B cell (primary cell): ENCODE data around the gene GATA5. TPM values are rescaled to one million over a fixed set of nuclear protein-coding genes. Genes with fewer than 3 reads are reported as not detected.

Experiments
- ATAC-seq: fragments of 200-7000 bp; cut with Tn5 transposase; one replicate; pipeline ENCODE4 v1.10.0; 2021; ENCODE audit warnings: low read depth, mild to moderate bottlenecking, moderate number of reproducible peaks, moderate library complexity
- CTCF ChIA-PET: fragments of 350-600 bp; sonication (Branson Sonifier 250); formaldehyde crosslinking; loops from one replicate; lab custom pipeline; 2021; ENCODE audit warnings: antibody characterized with exemption, inconsistent platforms; lab: Charles Lee
- POLR2A ChIA-PET: fragments of 350-600 bp; sonication (Branson Sonifier 250); formaldehyde crosslinking; loops from one replicate; lab custom pipeline; 2021; ENCODE audit warnings: antibody characterized with exemption; lab: Charles Lee
- DNase-seq: peaks from one replicate; pipeline ENCODE4 v3.0.0; 2013
- H2AFZ ChIP-seq: 2 replicates; pipeline ENCODE4 v1.6.1; 2012; ENCODE audit warnings: mild to moderate bottlenecking, low read depth, low read length; ENCODE audit not compliant: insufficient read depth, poor library complexity, severe bottlenecking
- H3K27ac ChIP-seq, 2 donors: 1 replicate in 1 of 2; 2 replicates in 1 of 2; pipeline ENCODE4 v1.5.1; 2012 to 2013; ENCODE audit warnings: low read length in 2 of 2, mild to moderate bottlenecking in 2 of 2, moderate library complexity in 1 of 2
- H3K27me3 ChIP-seq, 4 experiments: fragments of 200-600 bp in 1 of 4; sonication (generic) in 1 of 4; replicated peaks in 1 of 4; 1 replicate in 2 of 4; 2 replicates in 2 of 4; pipeline versions ENCODE4 v1.6.1 to v1.7.0; 2013 to 2016; ENCODE audit warnings: low read length in 3 of 4, mild to moderate bottlenecking in 2 of 4, mixed read lengths in 1 of 4, moderate library complexity in 1 of 4; ENCODE audit not compliant: insufficient read depth in 4 of 4, control insufficient read depth in 3 of 4; ENCODE audit errors: control extremely low read depth in 1 of 4
- H3K36me3 ChIP-seq, 2 experiments: replicated peaks in 1 of 2; 1 replicate in 1 of 2; 2 replicates in 1 of 2; pipeline versions ENCODE4 v1.6.1 to v1.7.1; 2013; ENCODE audit warnings: low read length in 1 of 2; ENCODE audit not compliant: insufficient read depth in 2 of 2, control insufficient read depth in 1 of 2; ENCODE audit errors: control extremely low read depth in 1 of 2, extremely low read depth in 1 of 2
- H3K4me1 ChIP-seq, 2 donors: fragments of 200-600 bp in 1 of 2; sonication (generic) in 1 of 2; 1 replicate in 1 of 2; 2 replicates in 1 of 2; pipeline versions ENCODE4 v1.5.1 to v1.6.1; 2013 to 2017; ENCODE audit warnings: low read length in 2 of 2; ENCODE audit not compliant: control insufficient read depth in 2 of 2, insufficient read depth in 2 of 2
- H3K4me2 ChIP-seq: replicated peaks from 2 replicates; pipeline ENCODE3; 2012; ENCODE audit warnings: mild to moderate bottlenecking, low read depth, low read length; ENCODE audit not compliant: poor library complexity, severe bottlenecking
- H3K4me3 ChIP-seq, 5 experiments: fragments of 200-600 bp in 1 of 5; sonication (generic) in 1 of 5; 1 replicate in 3 of 5; 2 replicates in 2 of 5; pipeline versions ENCODE4 v1.5.1 to v1.7.0; 2011 to 2016; ENCODE audit warnings: low read length in 4 of 5, mild to moderate bottlenecking in 4 of 5, low read depth in 2 of 5, control low read depth in 1 of 5, moderate library complexity in 1 of 5; ENCODE audit not compliant: insufficient read depth in 1 of 5; ENCODE audit errors: control extremely low read depth in 1 of 5, extremely low read depth in 1 of 5
- H3K79me2 ChIP-seq: fragments of 200-600 bp; sonication (generic); one replicate; pipeline ENCODE4 v1.6.0; 2016; ENCODE audit warnings: low read length; ENCODE audit not compliant: control insufficient read depth, insufficient read depth
- H3K9ac ChIP-seq: fragments of 200-600 bp; sonication (generic); 2 replicates; pipeline ENCODE4 v1.6.1; 2017; ENCODE audit warnings: mild to moderate bottlenecking, low read length, moderate library complexity
- H3K9me3 ChIP-seq, 3 donors: one replicate each; pipeline versions ENCODE4 v1.6.1 to v1.7.1; 2013; ENCODE audit warnings: low read length in 2 of 3; ENCODE audit not compliant: control insufficient read depth in 2 of 3, insufficient read depth in 1 of 3; ENCODE audit errors: control extremely low read depth in 1 of 3
- H4K20me1 ChIP-seq: 2 replicates; pipeline ENCODE4 v1.6.0; 2012; ENCODE audit warnings: mild to moderate bottlenecking, low read length; ENCODE audit not compliant: insufficient read depth, control insufficient read depth, poor library complexity, severe bottlenecking
- H3K27ac Mint-ChIP-seq: one replicate; pipeline ENCODE4 v1.8.0; 2021; ENCODE audit warnings: mixed read lengths
- H3K27me3 Mint-ChIP-seq: one replicate; pipeline ENCODE4 v1.8.0; 2021; ENCODE audit warnings: mixed read lengths
- H3K4me1 Mint-ChIP-seq: one replicate; pipeline ENCODE4 v1.8.0; 2021; ENCODE audit warnings: mixed read lengths
- H3K4me3 Mint-ChIP-seq: one replicate; pipeline ENCODE4 v1.8.0; 2021; ENCODE audit warnings: mixed read lengths
- H3K9me3 Mint-ChIP-seq: one replicate; pipeline ENCODE4 v1.8.0; 2022; ENCODE audit warnings: mixed read lengths; ENCODE audit not compliant: insufficient read depth
- EZH2 ChIP-seq: IDR thresholded peaks from 2 replicates; pipeline ENCODE4 v1.6.1; 2012; ENCODE audit warnings: borderline replicate concordance, low read depth, mild to moderate bottlenecking, moderate library complexity, low read length; ENCODE audit not compliant: insufficient read depth, poor library complexity, severe bottlenecking
- WGBS: methylation state at CpG from one replicate; pipeline ENCODE4 v1.1.5; 2013; ENCODE audit warnings: missing lambda C conversion rate; ENCODE audit not compliant: insufficient coverage; 5-methylcytosine and 5-hydroxymethylcytosine counted together
- intact Hi-C: fragments of 100-400 bp; cut with micrococcal nuclease; formaldehyde crosslinking; loops from one replicate; pipeline ENCODE4 v1.10.0; 2022
- polyA plus RNA-seq: library from polyadenylated mRNA; depleted of rRNA; stranded (reverse); fragments of >200 nt; gene quantifications from 2 replicates; pipeline ENCODE4 v1.2.3, GENCODE V29; 2012
- total RNA-seq, 2 donors: library from RNA; stranded (reverse); fragments of 120-200 nt in 1 of 2; gene quantifications; 1 replicate in 1 of 2; 2 replicates in 1 of 2; pipeline versions ENCODE4 v1.2.3 to v1.2.4, GENCODE V29; 2013 to 2022
- TF ChIP-seq, protein P1 (sequence below): fragments of 200-600 bp; IDR thresholded peaks from one replicate; pipeline ENCODE4 v1.8.0; 2022; ENCODE audit warnings: antibody characterized with exemption, mild to moderate bottlenecking

The GATA5 gene
- total and polyA plus RNA-seq, 2 donors (not counting 1 experiment from before 2014, with no cell fraction given): not detected

DNA sequence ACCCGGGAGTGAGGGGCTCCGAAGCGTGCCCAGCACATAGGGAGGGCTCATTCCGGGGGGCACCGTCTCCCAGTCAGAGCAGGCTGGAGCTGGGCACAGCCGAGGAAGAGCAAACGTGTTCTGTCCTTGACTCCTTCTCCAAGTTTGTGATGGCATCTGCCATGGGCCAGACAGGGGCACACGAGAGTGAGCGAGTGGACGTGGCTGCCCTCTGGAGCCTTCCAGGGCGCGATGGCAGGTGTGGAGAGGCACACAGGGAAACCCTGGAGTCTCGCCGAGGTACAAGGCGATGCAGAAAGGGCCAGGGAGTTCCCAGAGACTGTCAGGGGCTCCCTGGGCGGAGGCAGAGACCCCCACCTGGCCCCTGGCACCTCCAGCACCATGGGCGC, 9.9 kb upstream of the GATA5 start:
- Histone ChIP-seq H4K20me1 (no peaks in the 10 kb centered on the region), H3K27ac (no peak overlapping the region), H3K4me2 (no peak overlapping the region), H3K79me2 (no peaks in the 10 kb centered on the region), H3K9ac (no peak overlapping the region), H3K36me3 (no peaks in the 10 kb centered on the region), H2AFZ (no peak overlapping the region), H3K27me3 (peaks cover 0 to 76% (median 26%) of the 10 kb centered on the region in 4 experiments), H3K4me3 (no peak overlapping the region), H3K9me3 (peaks cover 0 to 6% (median 0%) of the 10 kb centered on the region in 3 donors), H3K4me1 (peaks cover 12 to 14% of the 10 kb centered on the region in 2 donors)
- no peaks in the 10 kb centered on the region for H3K9me3 Mint-ChIP-seq
- no peak for ATAC-seq
- peaks cover 12% of the 10 kb centered on the region for H3K4me1 Mint-ChIP-seq
- ChIA-PET POLR2A (no interaction called here), CTCF (no interaction called here)
- no peak overlapping the region for H3K4me3 Mint-ChIP-seq
- peaks cover 44% of the 10 kb centered on the region for H3K27me3 Mint-ChIP-seq
- intact Hi-C loops: no loop called here
- whole genome bisulfite sequencing: 70% methylated on average over 17 of the region's 17 CpGs
- TF ChIP-seq, protein P1, sequence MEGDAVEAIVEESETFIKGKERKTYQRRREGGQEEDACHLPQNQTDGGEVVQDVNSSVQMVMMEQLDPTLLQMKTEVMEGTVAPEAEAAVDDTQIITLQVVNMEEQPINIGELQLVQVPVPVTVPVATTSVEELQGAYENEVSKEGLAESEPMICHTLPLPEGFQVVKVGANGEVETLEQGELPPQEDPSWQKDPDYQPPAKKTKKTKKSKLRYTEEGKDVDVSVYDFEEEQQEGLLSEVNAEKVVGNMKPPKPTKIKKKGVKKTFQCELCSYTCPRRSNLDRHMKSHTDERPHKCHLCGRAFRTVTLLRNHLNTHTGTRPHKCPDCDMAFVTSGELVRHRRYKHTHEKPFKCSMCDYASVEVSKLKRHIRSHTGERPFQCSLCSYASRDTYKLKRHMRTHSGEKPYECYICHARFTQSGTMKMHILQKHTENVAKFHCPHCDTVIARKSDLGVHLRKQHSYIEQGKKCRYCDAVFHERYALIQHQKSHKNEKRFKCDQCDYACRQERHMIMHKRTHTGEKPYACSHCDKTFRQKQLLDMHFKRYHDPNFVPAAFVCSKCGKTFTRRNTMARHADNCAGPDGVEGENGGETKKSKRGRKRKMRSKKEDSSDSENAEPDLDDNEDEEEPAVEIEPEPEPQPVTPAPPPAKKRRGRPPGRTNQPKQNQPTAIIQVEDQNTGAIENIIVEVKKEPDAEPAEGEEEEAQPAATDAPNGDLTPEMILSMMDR: no peak
- TF ChIP-seq EZH2: no peak
- no peak for DNase-seq
- H3K27ac Mint-ChIP-seq: no peak overlapping the region

DNA sequence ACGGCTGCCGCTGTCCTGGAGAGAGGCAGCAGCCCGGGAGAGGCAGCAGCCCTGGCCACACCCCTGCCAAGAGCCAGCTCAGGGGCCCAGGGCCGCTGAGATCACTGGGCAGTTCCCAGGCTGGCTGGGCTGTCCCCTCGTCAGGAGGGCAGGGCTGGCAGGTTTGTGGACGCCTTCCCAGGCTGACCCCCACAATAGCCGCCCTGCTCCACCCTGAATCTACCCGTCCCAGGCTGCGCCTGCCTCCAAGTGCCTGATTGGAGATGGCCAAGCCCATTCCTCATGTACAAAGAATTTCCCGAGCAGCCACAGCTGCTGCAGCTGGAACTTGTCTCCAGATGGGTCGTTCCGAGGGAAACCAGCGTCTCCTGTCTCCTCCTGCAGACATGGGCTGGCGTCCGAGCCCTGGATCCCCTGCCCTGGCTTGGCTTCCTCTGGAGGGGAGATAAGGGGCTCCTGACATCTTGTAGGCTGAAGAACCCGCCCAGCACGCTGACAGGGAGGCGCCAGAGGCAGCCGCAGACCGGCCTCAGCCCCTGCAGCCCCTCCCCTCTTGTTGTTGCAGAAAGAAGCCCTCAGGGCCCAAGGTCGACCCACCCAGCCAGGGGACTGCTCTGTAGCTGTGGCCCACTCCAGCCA, 9.4 kb upstream of the GATA5 start:
- Histone ChIP-seq H3K9ac (no peak overlapping the region), H3K27ac (no peak overlapping the region), H3K4me3 (no peak overlapping the region), H3K36me3 (no peaks in the 10 kb centered on the region), H3K4me1 (peaks cover 17 to 20% of the 10 kb centered on the region in 2 donors), H3K9me3 (peaks cover 0 to 6% (median 0%) of the 10 kb centered on the region in 3 donors), H3K4me2 (no peak overlapping the region), H4K20me1 (no peaks in the 10 kb centered on the region), H2AFZ (no peak overlapping the region), H3K27me3 (peaks cover 0 to 81% (median 28%) of the 10 kb centered on the region in 4 experiments), H3K79me2 (no peaks in the 10 kb centered on the region)
- no peak overlapping the region for H3K4me3 Mint-ChIP-seq
- TF ChIP-seq, protein P1: no peak
- TF ChIP-seq EZH2: no peak
- no peaks in the 10 kb centered on the region for H3K9me3 Mint-ChIP-seq
- WGBS: 16% methylated on average over 21 of the region's 21 CpGs
- intact Hi-C loops: no loop called here
- no peak for ATAC-seq
- ChIA-PET POLR2A (no interaction called here), CTCF (no interaction called here)
- no peak for DNase-seq
- H3K27ac Mint-ChIP-seq: no peak overlapping the region
- H3K27me3 Mint-ChIP-seq: peaks cover 44% of the 10 kb centered on the region
- peaks cover 12% of the 10 kb centered on the region for H3K4me1 Mint-ChIP-seq
